ENCODE measurements around the gene SLC7A6. TPM values are rescaled to one million over a fixed set of nuclear protein-coding genes. Genes with fewer than 3 reads are reported as not detected.

Gene SLC7A6
- total and polyA plus RNA-seq, 10 of the 15 experiments (the other 5 are each of a cell fraction or from before 2014, with no cell fraction given), result 8.2 to 60.4 (median 28.6) TPM

DNA sequence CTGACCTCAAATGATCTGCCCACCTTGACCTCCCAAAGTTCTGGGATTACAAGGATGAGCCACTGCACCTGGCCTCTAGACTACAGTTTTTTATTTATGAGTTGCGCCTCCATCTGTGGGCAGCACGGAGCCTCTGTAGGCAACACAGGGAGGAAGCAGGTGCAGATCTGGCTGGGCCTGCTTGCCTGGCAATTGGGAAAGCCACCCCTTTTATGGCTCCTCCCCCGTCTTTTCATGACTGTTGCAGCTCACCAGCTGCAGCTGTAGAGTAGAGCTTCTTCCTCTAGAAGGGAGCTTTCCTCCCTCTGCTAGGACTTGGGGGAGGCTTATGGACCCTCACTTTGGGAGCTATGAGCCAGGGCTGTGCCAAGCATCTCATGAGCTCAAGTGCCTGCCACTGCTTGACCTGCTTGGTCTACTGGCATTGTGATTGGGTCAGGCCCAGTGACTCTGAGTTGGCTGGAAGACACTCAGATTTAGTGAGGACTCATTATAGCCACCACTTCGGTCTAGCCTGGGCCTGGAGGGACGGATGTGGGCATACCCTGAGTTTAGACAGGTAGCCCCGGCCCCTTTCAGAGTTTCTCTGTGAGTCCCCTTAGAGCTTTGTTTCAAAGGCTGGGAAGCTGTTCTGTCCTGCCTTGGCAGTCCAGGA, 6.9 kb upstream of the SLC7A6 start (continued):
- TF ChIP-seq, protein P1, sequence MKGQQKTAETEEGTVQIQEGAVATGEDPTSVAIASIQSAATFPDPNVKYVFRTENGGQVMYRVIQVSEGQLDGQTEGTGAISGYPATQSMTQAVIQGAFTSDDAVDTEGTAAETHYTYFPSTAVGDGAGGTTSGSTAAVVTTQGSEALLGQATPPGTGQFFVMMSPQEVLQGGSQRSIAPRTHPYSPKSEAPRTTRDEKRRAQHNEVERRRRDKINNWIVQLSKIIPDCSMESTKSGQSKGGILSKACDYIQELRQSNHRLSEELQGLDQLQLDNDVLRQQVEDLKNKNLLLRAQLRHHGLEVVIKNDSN (IDR thresholded peaks at IDR 0.05; ENCODE audit: borderline replicate concordance, extremely low read length, insufficient read depth, low read depth, low read length), result no peak
- TF ChIP-seq TARDBP (IDR thresholded peaks at IDR 0.05; ENCODE audit: borderline replicate concordance) (no peak), YBX1 (IDR thresholded peaks at IDR 0.05) (no peak), ZNF384 (IDR thresholded peaks at IDR 0.05; ENCODE audit: borderline replicate concordance, low read depth, low read length) (no peak)

DNA sequence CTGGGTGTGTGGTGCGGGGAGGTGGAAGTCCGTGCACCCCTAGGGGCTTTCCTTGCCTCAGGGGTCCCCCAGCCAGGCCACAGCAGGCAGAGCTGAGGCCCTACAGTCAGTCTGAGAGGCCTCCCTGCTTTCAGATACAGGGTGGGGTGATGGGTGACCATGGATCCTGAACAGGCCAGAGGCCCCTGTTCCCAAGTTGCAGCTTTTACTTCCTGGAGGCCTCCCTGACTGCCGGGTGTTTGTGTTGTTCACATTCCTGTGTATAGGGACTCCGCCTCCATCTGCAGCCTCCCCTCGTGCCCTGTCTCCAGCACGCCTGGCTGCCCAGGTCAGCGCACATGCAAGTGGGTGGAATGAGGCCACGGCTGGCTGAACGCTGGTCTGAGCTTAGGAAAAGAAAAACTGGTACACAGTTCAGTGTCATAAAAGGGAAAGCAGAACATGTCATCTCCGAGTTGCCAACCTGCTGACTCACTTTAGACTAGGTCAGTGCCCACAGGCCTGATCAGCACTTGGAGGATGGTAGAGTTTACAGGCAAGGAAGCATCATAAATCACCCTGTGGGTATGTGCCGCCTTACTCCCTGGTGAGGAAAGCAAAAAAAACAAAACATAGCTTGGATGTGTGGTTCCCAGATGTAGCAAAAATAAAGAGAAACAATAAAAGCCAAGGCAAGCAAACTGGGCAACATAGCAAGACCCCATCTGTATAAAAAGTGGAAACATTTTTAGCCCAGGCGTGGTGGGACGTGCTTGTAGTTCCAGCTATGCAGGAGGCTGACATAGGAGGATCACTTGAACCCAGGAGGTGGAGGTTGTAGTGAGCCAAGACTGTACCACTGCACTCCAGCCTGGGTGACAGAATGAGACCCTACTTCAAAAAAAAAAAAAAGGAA, 6.2 kb upstream of the SLC7A6 start:
- RAD21 ChIA-PET (ENCODE audit: unreplicated experiment), result interaction anchor here (0.9 to 10.2 kb wide), 12 partner anchors 9 to 187 kb away, joined by 3 to 399 read pairs (median 4); partner anchors contain the start of gene PLA2G15
- no peaks in the 10 kb centered on the region for H3K79me2 ChIP-seq (ENCODE audit: control insufficient read depth, insufficient read depth, low read length)
- SMC1A ChIA-PET (ENCODE audit: uncharacterized antibody, unreplicated experiment), result interaction anchor here (0.9 to 2.7 kb wide), 17 partner anchors 9 to 359 kb away, joined by 3 to 32 read pairs (median 4); partner anchors contain the start of gene PLA2G15
- no TSS peak for BruUV-seq (replicated peaks)
- FAIRE-seq, result no peak
- ATAC-seq, result peak; percentile 66
- peak overlapping the region; percentile 35 for H3K27ac ChIP-seq (ENCODE audit: control insufficient read depth, insufficient read depth)
- H3K4me1 ChIP-seq (ENCODE audit: control insufficient read depth, insufficient read depth, low read length), result peaks cover 22% of the 10 kb centered on the region
- CTCF ChIA-PET, result interaction anchor here (0.7 to 9.0 kb wide), 12 partner anchors 14 to 271 kb away, joined by 3 to 747 read pairs (median 3); partner anchors contain the start of gene PLA2G15
- H3K9ac ChIP-seq (ENCODE audit: control insufficient read depth, insufficient read depth, low read length), result no peak overlapping the region
- in situ Hi-C loops (cut with MboI) (loop anchor here (5.0 kb wide), 1 partner anchor 69 kb away; no protein-coding TSS in a partner anchor), intact Hi-C loops (cut with micrococcal nuclease; ENCODE audit: unreplicated experiment) (no loop called here)
- 20% methylated on average over 13 of the region's 13 CpGs for WGBS (ENCODE audit: insufficient coverage, insufficient replicate concordance, low lambda C conversion rate, missing lambda C conversion rate)
- H3K27me3 ChIP-seq (replicated peaks in 1 of 2; ENCODE audit: control insufficient read depth in 2 of 2, insufficient read depth in 2 of 2, low read length in 1 of 2), result no peaks in the 10 kb centered on the region
- peak overlapping the region; percentile 29 for H2AFZ ChIP-seq (ENCODE audit: control insufficient read depth, low read depth, low read length)
- H3K4me3 ChIP-seq, result no peak overlapping the region
- no peaks in the 10 kb centered on the region for H3K9me3 ChIP-seq (replicated peaks; ENCODE audit: control insufficient read depth, insufficient read depth, low read length)
- H4K20me1 ChIP-seq (ENCODE audit: control insufficient read depth, insufficient read depth), result no peaks in the 10 kb centered on the region
- POLR2A ChIA-PET, result interaction anchor here (0.6 to 1.9 kb wide), 9 partner anchors 9 to 644 kb away, joined by 3 to 17 read pairs (median 4); partner anchors contain the start of gene NFATC3
- no peak for DNase-seq (ENCODE audit: low read depth, low spot score)
- peak overlapping the region; percentile 18 for H3K4me2 ChIP-seq (ENCODE audit: control insufficient read depth, insufficient read depth)
- H3K36me3 ChIP-seq (ENCODE audit: control insufficient read depth in 2 of 2, insufficient read depth in 2 of 2, low read length in 1 of 2), result peaks cover 0 to 7% of the 10 kb centered on the region in 2 experiments; a peak in 3 of 4 replicates
- TF ChIP-seq MYB (IDR thresholded peaks at IDR 0.05; ENCODE audit: borderline replicate concordance, low read depth, low read length) (no peak), SIX5 (IDR thresholded peaks at IDR 0.05; ENCODE audit: low read depth, low read length, severe bottlenecking) (no peak), PRDM15 (CRISPR knock-in tag; IDR thresholded peaks at IDR 0.05) (no peak), EZH2 (IDR thresholded peaks at IDR 0.05; ENCODE audit: borderline replicate concordance, control insufficient read depth, low read depth, low read length) (no peak), CEBPB (IDR thresholded peaks at IDR 0.05; ENCODE audit: borderline replicate concordance in 1 of 2, low read depth in 2 of 2, low read length in 2 of 2) (no peak), PML (IDR thresholded peaks at IDR 0.05; ENCODE audit: low read length) (no peak), BCL11A (IDR thresholded peaks at IDR 0.05; ENCODE audit: low read depth, low read length) (no peak), IKZF1 (conservative IDR thresholded peaks at IDR 0.05) (peak; percentile 52), SMARCA5 (IDR thresholded peaks at IDR 0.05) (no peak), PAX5 (IDR thresholded peaks at IDR 0.05; ENCODE audit: borderline replicate concordance, low read depth, low read length) (peak; percentile 79; the same call in 1 of the 2 replicates)
- TF ChIP-seq, protein P1 (IDR thresholded peaks at IDR 0.05; ENCODE audit: borderline replicate concordance, extremely low read length, insufficient read depth, low read depth, low read length), result no peak

Data from GM12878 (cell line).